GM03348 (cell line): ENCODE data around the gene CSMD2.

Experiments
- DNase-seq: peaks from one replicate; pipeline ENCODE4 v3.0.0; 2012; ENCODE audit warnings: low spot score

CSMD2 gene

GRCh38 chr1:33601751-33602150 lies 563.3 kb downstream of the CSMD2 start:
- DNase-seq = no peak

- no peak for DNase-seq
Measured at GRCh38 chr1:33599516-33600115, 565.4 kb downstream of the CSMD2 start.

GRCh38 chr1:33588726-33589125 lies 576.3 kb downstream of the CSMD2 start:
- DNase-seq = no peak

DNA sequence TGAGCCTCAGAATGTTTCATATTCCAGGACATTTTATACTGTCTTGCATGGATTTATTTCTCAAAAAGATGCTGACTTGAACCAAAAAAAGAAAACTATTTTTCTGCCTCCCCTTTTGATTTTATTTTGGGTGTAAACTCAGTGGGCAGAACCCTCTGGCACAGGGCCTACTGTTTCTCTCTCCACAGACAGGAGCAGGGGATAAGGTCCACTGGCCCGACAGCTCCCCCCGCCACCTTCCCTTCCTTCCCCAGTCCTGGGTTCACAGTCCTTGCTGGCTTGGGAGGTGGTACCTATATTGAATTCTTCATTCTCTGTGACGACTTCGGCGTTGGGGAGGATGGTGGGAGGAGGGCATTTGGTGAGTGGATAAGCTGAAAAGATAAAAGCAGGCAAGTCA lies 578.2 kb downstream of the CSMD2 start:
- DNase-seq = no peak

DNA sequence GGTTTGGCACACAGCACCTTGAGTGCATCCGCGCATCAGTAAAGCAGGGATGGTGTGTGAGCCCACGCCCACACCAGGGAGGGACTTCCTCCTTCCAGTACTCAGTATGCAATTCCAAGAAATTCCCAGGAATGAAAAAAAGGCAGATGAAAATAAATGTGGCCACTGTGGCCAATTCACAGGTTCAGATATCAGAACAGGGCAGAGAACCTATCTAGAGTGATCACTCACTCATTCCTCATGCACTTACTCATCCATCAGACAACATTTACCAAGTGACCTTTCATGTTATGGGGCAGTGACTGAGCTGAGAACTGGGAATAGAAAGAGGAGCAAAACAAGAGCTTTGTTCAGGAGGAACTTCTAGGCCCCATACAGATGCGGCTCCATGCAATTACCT lies 578.9 kb downstream of the CSMD2 start:
- DNase-seq = peak; percentile 38

GRCh38 chr1:33583567-33583966 lies 581.5 kb downstream of the CSMD2 start:
- DNase-seq = no peak

- no peak for DNase-seq
Measured at GRCh38 chr1:33578557-33579448, 586.2 kb downstream of the CSMD2 start.

DNA sequence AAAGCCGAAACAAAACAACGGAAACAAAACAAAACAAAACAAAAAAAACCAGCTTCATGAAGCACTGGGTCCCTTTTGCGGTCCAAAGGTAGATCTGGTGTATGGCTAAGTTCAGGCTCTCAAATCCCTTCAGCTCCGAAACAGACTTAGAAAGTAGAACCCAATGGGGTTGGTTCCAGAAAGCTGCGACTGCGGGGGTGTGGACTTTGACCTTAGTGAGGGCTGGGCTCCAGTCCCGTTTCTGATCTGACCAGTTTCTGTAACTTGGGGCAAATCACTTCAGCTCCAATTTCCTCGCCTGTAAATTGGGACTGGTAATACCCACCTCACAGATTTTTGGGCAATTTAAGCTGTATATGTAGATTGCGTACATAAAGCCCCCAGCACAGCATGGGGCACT lies 587.4 kb downstream of the CSMD2 start:
- DNase-seq = no peak

DNA sequence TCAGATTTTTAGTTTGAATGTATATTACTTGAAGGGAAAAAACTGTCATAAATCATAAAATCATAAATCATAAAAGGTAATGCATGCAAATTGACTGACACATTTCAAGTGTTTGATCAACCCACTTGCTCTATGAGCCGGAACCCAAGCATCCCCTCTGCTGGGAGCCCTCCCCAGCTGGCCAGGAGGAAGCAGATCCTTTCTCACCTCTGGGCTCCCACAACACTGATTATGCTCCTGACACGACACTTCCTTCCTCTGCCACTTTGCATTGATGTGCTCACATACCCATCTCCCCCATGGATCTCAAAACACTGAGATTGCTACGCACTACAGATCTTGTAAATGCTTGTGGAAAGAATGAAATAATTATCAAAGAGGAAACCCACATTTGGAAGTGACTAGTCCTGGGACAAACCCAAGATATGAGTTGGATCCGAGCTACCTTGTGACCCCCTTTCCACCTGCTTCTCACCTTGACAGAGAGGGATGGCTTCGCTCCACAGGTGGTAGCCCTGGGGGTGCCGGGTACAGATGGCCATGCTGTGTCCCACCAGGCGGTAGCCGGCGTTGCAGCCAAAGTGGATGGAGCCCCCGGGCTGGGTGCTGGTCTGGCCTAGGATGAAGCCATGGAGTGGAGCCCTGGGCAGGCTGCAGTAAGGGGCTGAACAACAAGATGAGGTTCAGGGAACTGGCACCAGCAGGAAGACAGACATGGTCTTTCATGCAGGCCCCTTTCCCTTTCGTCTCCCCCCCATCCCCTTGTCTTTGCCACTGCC lies 588.0 kb downstream of the CSMD2 start:
- DNase-seq = no peak

GRCh38 chr1:33575324-33575879 lies 589.6 kb downstream of the CSMD2 start:
- no peak for DNase-seq

GRCh38 chr1:33573661-33574060 lies 591.4 kb downstream of the CSMD2 start:
- peak; percentile 21 for DNase-seq

DNA sequence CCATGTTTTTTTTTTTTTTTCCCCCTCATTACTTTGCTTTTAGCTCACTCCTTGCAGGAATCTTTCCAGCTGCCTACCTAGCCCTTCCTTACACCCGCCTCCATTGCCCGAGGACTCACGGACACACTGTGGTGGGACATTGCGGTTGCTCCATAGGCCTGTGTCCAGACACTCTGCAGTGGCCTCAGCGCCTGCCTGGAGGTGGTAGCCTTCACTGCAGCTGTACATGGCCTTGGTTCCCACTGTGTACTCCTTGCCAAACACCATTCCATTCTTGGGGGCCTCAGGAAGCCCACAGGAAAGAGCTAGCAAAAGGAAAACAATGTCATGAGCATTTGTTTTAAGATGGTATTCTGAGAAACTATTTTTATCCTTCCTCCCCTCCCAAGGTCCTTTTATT lies 592.6 kb downstream of the CSMD2 start:
- no peak for DNase-seq

GRCh38 chr1:33569331-33569730 lies 595.7 kb downstream of the CSMD2 start:
- no peak for DNase-seq

- no peak for DNase-seq
Measured at GRCh38 chr1:33563699-33564098, 601.3 kb downstream of the CSMD2 start.

GRCh38 chr1:33562563-33562962 lies 602.5 kb downstream of the CSMD2 start:
- no peak for DNase-seq

DNA sequence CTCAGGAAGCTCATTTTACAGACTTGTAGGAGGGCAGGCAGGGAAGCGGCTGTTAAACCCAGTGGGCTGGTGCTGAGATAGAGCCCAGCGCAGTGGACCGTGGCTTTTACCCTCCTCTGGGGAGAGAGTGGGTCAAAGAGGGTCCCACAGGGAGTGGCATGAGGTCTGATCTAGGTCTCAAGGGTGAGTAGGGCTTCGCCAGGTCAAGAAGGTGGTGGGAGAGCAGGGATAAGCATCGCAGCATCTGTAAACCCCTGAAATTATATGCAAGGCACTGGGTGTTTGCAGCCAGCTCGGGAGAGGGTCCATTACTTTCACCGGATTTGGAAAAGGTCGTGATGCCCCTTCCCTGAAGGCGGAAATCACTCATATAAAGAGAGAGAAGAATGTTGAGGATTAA lies 603.5 kb downstream of the CSMD2 start:
- no peak for DNase-seq

- DNase-seq = no peak
Measured at GRCh38 chr1:33560680-33561079, 604.4 kb downstream of the CSMD2 start.

- no peak for DNase-seq
Measured at GRCh38 chr1:33548721-33549120, 616.3 kb downstream of the CSMD2 start.

DNA sequence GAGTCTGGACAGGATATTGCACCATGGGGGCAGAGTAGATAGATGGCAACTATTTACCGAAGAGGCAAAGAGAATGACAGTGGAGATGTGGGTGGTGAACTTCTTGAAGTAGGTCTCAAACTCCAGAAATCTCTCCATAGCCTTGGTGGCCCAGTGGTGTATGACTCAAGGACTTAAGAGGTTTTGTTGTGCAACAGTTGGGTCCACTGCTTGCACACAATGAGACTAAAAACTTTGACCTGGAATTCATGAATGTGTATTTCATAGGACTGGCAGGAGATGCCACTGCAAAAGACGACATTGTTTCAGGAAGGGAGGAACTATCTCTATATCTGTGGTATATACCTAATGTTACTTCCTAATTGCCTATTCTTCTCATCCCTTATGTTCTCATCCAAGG lies 616.7 kb downstream of the CSMD2 start:
- no peak for DNase-seq

DNA sequence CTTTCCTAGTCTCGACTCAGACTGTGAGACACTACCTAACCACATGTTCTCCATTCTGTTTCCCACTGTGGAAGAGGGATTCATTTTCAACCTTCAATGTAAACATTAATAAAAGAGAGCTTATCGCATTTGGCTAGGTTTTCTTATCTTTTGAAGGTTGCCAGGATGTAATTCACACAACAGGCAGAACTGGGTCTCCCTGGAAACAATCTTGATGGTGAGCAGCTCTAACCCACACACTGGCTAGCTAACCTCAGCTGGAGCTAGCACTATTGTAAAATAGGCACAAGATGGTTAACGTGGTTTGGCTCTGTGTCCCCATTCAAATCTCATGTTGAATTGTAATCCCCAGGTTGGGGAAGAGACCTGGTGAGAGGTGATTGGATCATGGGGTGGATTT lies 617.5 kb downstream of the CSMD2 start:
- no peak for DNase-seq

DNA sequence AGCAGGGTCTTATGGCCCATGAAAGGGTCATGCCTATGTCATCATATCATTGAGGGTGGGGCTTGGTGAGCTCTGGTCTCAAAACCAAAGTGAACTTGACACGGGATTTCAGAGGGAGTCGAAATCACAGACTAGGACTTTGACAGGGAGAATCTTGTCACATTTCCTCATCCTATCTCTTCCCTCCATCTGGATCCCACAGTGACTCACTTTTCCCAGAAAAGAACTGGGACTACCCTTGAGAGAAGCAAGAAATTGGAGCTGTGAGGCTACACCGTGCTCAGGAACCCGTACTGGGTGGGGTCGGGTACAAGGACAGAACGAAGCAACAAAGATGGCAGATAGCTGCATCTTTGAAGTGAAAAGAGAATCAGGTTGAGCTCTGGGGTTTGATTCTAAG lies 623.1 kb downstream of the CSMD2 start:
- DNase-seq = no peak

DNA sequence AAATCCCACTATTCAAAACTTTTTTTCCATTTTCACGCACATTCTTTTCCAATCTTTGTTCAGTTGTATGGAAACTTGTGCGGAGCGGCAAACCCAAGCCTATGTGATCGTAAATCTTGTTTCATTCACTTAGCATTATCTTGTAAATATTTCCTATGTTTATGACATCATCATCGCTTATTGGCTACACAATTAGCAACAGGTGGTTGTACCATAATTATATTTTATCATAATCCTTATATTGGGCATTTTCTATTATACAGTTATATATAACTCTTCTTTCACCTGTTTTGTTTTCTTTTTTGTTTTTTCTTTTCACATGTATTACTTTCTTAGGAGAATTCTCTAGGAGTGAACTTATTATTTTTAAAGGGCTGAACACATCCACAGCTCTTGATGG lies 627.1 kb downstream of the CSMD2 start:
- DNase-seq = no peak

DNA sequence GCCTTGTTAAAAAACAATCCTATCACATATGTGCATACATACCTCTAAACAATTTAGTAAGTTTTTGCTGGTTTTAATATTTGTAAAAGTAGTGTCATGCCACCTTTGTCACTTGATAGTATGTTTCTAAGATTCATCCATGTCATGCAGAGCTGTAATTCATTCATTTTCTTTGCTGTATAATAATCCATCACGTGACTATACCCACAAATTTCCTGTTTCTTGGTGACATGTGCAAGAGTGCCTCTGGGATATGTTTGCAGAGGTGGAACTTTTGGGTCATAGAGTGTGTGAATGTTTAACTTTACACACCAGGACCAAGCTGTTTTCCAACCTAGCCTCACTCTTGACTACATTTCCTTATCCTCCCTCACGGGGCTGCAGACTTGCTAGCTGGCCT lies 629.7 kb downstream of the CSMD2 start:
- no peak for DNase-seq
